Hematopoietic multipotent progenitor cell treated with erythropoietin and hydrocortisone succinate and interleukin-3 and kit ligand, for 15 days (in vitro differentiated cells): ENCODE measurements around the gene ZNRF3.
"Not testable (repeated sequence)": the region's sequence is repeated elsewhere in the genome, so short reads cannot be mapped to it uniquely, and the experiment has no call there.

ENCODE experiments used
- DNase-seq: peaks from one replicate; pipeline ENCODE4 v3.0.0-alpha.2; 2015; ENCODE audit warnings: low spot score

ZNRF3 gene

GRCh38 chr22:29069463-29069862 lies 186.1 kb downstream of the ZNRF3 start:
- no peak for DNase-seq

DNA sequence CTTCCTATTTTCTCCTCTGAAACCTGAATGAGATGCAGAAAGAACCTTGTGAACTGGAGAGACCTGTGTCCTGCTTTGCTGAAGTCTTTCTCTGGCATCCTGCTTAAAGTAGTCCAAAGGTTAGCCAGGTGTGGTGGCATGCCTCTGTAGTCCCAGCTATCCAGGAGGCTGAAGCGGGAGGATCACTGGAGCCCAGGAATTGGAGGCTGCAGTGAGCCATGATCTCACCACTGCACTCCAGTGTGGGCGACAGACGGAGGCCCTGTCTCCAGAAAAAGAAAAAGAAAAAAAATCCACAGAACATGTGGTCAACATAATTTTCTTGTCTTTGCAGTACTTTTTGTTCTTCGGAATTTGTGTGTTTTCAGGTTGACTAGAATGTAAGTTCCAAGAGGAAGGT lies 187.1 kb downstream of the ZNRF3 start:
- no peak for DNase-seq

GRCh38 chr22:29071261-29072045 lies 188.1 kb downstream of the ZNRF3 start:
- DNase-seq, result peak; percentile 75

- peak; percentile 92 for DNase-seq
Measured at GRCh38 chr22:29072193-29072978, 189.0 kb downstream of the ZNRF3 start.

DNA sequence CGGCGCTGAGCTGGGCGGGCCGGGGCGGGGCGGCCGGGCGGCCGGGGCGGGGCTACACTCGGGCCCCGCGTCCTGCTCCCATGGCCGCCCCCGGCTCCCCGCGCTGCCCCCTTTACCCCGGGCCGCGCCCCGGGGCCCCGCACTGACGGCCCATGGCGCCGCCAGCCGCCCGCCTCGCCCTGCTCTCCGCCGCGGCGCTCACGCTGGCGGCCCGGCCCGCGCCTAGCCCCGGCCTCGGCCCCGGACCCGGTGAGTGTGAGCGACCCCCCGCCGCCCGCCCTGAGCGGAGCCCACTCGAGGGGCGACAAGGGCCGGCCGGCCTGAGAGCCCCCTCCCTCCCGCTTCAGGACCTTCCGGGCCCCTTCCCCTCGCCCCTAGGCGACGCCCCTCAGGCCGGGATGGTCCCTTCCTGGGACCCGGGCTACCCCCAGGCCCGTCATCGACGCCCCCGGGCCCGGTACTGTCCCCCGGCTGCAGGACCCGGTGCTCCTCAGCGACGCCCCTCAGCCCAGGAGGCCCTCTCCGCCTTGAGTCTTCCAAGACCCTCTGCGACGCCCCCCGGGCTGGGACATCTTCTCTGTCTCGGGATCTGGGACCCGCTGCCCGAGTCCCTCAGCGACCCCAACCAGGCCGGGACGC lies 189.7 kb downstream of the ZNRF3 start, which contains the start of gene KREMEN1:
Gene KREMEN1 (plus strand): TSS at position 57 of the 639 bp plus-strand sequence. CDS start 96 bp downstream, at position 153.
- DNase-seq, result no peak

- DNase-seq, result peak; percentile 29
Measured at GRCh38 chr22:29073618-29074275, 190.4 kb downstream of the ZNRF3 start.

DNA sequence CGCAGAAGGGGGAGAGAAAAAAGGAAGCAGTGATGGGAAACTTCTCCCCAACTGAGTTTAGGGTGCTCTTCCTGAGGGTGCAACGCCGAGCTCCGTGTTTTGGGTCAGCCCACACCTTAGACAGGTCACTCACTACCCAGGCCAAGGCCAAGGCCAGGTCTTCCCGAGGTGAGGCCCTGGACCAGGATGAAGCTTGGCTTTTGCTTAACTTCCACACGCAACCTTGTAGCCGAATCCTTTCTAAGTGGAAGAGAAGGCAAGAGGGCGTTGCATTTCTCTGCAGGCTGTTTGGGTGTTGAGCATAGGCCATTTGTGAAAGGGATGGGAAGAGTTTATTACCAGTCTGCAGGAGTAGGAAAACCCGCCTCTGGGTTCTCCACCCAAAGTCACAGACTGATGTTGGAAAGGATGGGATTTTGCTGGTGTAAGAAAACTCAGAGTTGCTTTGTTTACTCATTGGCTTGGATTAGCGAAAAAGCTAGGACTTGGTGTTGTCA lies 191.0 kb downstream of the ZNRF3 start:
- no peak for DNase-seq

DNA sequence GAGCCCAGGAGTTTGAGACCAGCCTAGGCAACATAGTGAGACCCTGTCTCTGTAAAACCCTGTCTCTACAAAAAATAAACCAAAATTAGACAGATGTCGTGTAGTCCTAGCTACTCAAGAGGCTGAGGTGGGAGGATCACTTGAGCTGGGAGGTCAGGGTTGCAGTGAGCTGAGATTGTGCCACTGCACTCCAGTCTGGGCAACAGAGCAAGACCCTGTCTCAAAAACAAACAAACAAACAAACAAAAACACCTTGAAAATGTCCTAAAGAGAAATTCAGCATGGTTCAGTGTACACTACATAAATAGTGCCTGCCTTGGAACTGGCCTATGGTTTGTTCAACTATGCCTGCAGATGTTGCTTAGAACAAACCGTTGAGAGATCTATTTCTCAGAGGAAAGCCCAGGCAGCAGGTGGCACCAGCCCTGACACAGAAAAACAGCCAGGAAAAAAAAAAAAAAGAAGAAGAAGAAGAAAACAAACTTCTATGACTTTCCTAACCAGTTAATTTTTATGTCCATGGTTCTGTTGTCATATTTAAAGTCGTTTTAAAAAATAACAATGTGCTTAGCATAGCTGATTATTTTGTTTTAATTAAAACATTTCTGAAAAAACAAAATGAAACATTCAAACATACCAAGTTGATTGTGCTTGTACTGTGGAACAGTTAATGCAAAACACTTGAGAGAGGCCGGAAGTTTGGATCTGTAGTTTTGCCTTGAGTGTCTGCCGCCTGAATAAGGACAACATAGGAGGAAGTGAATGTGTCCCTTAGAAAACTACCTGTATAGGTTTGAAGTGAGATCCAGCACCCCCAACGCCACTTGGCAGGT lies 194.9 kb downstream of the ZNRF3 start:
- no peak for DNase-seq

DNA sequence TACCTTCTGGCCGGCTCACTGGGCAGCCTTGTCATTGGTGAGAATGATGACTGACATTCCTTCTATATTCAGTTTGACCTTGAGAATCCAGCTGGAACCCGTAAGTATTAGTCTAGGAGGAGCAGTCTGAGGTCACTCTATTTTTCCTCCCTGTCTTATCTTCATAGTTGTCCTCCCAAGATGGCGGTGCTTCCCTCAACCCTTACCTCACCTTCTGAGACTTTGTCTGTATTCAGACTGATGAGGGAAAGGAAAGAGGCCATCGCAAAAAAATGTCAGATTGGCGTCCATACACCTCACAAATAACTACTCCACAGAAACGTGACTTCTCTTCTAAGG lies 195.5 kb downstream of the ZNRF3 start:
- DNase-seq, result no peak

GRCh38 chr22:29079218-29079901 lies 196.0 kb downstream of the ZNRF3 start:
- peak; percentile 25 for DNase-seq

- no peak for DNase-seq
Measured at GRCh38 chr22:29080106-29080975, 197.0 kb downstream of the ZNRF3 start.

DNA sequence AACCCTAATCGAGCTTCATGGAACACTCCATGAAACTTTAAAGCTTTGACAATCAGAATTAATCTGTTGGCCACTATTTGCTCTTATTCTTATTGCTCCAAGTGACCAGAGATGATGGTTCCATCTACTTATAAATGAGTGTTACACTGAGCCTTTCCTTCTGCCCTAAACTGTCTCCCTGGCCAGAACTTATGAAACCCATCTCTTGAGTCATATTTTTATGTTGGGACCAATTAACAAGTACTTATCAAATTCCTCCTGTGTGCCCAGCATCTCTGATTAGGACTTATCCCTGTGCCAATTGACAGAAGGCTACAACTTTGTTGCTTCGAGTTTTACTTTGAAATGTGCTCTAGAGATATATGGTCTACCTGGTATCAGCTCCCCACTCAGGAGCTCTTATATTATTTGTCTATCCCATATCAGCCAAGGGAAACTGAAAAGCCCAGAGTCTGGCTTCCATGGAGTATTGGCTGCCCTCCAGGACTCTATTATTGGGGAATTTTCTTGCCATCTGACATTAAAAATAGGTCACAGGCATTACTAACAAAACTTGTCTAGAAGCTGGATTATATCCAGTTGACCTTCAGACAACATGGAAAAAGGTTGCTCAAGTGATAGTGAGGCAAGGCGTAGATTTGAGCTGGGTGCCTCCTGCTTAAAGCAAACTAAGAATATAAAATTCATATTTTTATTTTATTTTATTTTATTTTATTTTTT lies 198.3 kb downstream of the ZNRF3 start:
- DNase-seq, result no peak

DNA sequence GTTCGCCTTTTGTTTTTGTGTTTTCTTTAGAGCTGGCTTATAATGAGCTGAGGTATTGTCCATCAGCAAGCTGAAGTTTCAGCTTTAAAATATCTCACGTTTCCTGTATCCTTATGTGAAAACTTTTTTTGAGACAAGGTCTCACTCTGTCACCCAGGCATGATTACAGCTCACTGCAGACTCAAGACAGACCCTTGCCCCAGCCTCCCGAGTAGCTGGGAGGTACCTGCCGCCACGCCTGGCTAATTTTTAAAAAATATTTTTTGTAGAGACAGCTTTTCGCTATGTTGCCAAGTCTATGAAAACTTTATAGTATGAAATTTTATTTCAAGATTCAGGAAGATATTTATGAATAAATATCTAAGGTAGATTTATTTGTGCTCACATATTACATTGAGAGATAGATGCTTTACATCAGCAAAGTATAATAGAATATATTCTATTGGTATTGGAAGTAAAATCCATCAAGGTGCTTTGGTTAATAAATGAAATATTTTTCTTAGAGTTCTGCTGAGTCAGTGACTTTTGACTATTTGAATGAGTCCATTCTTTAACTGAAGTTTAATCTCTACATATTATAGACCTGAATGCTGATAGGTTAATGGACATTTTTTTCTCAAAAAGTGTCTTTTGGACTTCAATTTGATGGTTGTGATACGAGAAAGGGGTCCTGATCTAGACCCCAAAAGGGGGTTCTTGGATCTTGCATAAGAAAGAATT lies 199.6 kb downstream of the ZNRF3 start:
- no peak for DNase-seq

DNA sequence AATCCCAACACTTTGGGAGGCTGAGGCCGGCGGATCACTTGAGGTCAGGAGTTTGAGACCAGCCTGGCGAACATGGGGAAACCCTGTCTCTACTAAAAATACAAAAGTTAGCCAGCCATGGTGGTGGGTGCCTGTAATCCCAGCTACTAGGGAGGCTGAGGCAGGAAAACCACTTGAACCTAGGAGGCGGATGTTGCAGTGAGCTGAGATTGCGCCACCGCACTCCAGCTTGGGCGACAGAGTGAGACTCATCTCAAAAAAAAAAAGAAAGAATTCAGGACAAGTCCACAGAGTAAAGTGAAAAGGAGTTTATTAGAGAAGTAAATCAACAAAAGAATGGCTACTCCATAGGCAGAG lies 200.2 kb downstream of the ZNRF3 start:
- DNase-seq, result not testable (repeated sequence)

GRCh38 chr22:29083933-29084591 lies 200.7 kb downstream of the ZNRF3 start:
- DNase-seq, result no peak

DNA sequence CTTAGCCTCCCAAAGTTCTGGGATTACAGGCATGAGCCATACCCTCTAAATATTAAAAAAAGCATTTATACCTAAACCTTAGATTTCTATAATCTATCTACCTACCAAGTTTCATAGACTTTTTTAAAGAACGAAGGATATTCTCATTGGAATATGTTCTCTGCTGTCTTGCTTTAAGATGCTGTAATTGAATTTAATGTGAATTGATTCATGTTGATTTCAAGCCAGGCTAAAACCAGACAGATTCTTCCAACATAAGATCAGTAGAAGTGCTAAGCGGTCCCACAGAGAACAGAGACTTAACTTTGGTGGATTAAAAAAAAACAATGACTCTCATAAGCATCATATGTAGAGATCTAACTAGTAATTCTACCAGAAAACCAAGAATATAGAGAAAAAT lies 203.6 kb downstream of the ZNRF3 start:
- no peak for DNase-seq

GRCh38 chr22:29088809-29089208 lies 205.4 kb downstream of the ZNRF3 start:
- DNase-seq, result no peak

GRCh38 chr22:29089507-29089906 lies 206.1 kb downstream of the ZNRF3 start:
- DNase-seq, result no peak
